ENCODE results near the gene CPNE9. TPM values are rescaled to one million over a fixed set of nuclear protein-coding genes. Genes with fewer than 3 reads are reported as not detected.
A peak's percentile ranks its signal among the peaks of the same experiment; 100 is the strongest.

Gene CPNE9
- total RNA-seq, 1 donor from 2014 or later: 54.6 TPM

DNA sequence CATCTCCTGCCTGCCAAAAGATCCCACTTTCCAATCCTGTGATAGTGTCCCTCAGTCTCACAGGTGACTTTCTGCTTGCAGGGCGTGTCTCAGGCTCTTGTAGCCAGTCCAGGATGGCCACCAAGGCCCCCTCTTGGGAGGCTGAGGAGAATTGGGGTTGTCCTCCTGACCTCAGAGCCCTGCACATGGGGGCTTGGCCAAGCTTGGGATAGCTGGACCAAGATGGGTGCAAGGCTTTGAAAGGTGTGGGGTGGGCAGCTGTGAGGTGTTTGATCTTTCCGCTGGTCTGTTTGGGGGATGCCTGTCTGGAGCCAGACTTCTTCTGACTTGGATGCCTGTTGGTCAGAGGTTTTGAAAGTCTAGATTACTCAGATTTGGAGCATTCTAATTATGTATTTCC, 12.0 kb upstream of the CPNE9 start:
- TF ChIP-seq, protein P1, sequence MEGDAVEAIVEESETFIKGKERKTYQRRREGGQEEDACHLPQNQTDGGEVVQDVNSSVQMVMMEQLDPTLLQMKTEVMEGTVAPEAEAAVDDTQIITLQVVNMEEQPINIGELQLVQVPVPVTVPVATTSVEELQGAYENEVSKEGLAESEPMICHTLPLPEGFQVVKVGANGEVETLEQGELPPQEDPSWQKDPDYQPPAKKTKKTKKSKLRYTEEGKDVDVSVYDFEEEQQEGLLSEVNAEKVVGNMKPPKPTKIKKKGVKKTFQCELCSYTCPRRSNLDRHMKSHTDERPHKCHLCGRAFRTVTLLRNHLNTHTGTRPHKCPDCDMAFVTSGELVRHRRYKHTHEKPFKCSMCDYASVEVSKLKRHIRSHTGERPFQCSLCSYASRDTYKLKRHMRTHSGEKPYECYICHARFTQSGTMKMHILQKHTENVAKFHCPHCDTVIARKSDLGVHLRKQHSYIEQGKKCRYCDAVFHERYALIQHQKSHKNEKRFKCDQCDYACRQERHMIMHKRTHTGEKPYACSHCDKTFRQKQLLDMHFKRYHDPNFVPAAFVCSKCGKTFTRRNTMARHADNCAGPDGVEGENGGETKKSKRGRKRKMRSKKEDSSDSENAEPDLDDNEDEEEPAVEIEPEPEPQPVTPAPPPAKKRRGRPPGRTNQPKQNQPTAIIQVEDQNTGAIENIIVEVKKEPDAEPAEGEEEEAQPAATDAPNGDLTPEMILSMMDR (IDR thresholded peaks at IDR 0.05; ENCODE audit: partially characterized antibody, unreplicated experiment): no peak
- peaks cover 12% of the 10 kb centered on the region for H3K4me1 Mint-ChIP-seq (ENCODE audit: low read depth, unreplicated experiment)
- no peak overlapping the region for H3K27ac Mint-ChIP-seq (ENCODE audit: unreplicated experiment)
- H3K36me3 Mint-ChIP-seq (ENCODE audit: unreplicated experiment): no peaks in the 10 kb centered on the region
- peaks cover 6% of the 10 kb centered on the region for H3K9me3 Mint-ChIP-seq (ENCODE audit: unreplicated experiment)
- peaks cover 2% of the 10 kb centered on the region for H3K27me3 Mint-ChIP-seq (ENCODE audit: unreplicated experiment)
- no peak overlapping the region for H3K4me3 Mint-ChIP-seq (ENCODE audit: unreplicated experiment)
- DNase-seq: no peak

DNA sequence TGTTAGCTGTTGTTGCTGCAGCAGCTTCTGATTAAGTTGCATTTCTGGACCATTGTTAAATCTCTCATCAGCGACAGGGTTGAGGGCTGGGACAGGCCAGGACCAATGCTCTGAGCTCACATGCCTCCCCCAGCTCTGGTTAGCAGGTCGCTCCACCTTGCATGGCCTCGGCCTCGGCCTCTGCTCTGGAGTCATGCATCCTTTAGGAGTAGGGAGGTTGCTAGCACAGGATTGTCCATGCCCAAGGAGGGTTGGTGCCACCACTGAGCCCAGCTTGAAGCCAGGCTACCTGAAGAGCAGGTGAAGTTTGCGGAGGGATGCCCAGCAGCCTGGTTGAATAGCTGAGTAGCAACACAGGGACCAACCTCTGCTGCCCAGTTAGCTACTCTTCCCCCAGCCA, 11.2 kb upstream of the CPNE9 start:
- no peak overlapping the region for H3K4me3 Mint-ChIP-seq (ENCODE audit: unreplicated experiment)
- H3K27ac Mint-ChIP-seq (ENCODE audit: unreplicated experiment): no peak overlapping the region
- peaks cover 12% of the 10 kb centered on the region for H3K4me1 Mint-ChIP-seq (ENCODE audit: low read depth, unreplicated experiment)
- H3K27me3 Mint-ChIP-seq (ENCODE audit: unreplicated experiment): peaks cover 2% of the 10 kb centered on the region
- no peak for DNase-seq
- TF ChIP-seq, protein P1 (IDR thresholded peaks at IDR 0.05; ENCODE audit: partially characterized antibody, unreplicated experiment): no peak
- no peaks in the 10 kb centered on the region for H3K36me3 Mint-ChIP-seq (ENCODE audit: unreplicated experiment)
- peaks cover 6% of the 10 kb centered on the region for H3K9me3 Mint-ChIP-seq (ENCODE audit: unreplicated experiment)

- TF ChIP-seq, protein P1 (IDR thresholded peaks at IDR 0.05; ENCODE audit: partially characterized antibody, unreplicated experiment): no peak
- H3K36me3 Mint-ChIP-seq (ENCODE audit: unreplicated experiment): no peaks in the 10 kb centered on the region
- peaks cover 3% of the 10 kb centered on the region for H3K27me3 Mint-ChIP-seq (ENCODE audit: unreplicated experiment)
- H3K27ac Mint-ChIP-seq (ENCODE audit: unreplicated experiment): peak overlapping the region; percentile 86
- peak; percentile 47 for DNase-seq
- peaks cover 17% of the 10 kb centered on the region for H3K4me1 Mint-ChIP-seq (ENCODE audit: low read depth, unreplicated experiment)
- H3K4me3 Mint-ChIP-seq (ENCODE audit: unreplicated experiment): peak overlapping the region; percentile 42
- H3K9me3 Mint-ChIP-seq (ENCODE audit: unreplicated experiment): peaks cover 3% of the 10 kb centered on the region
These were observed 8.3 kb upstream of the CPNE9 start for GRCh38 chr3:9695345-9695744.

DNA sequence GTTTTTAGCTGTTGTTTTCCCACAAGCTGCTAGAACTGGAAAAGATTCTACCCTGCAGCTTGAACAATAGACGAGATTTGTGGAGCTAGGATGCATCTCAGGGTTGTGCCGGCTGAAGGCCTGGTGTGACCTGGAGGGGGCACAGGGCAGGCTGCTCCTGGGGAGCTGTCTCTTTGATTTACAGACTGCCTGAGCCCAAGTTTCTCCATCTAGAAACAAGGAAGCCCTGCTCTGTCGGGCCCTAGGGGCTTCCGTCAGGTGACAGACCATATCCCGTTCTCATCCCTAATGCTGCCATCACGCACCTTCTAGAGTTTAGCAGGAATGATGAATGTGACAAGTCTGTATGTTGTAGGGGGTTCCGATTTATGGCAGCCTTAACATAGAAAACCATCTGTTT, 7.9 kb upstream of the CPNE9 start:
- Mint-ChIP-seq H3K9me3 (ENCODE audit: unreplicated experiment) (peaks cover 3% of the 10 kb centered on the region), H3K27ac (ENCODE audit: unreplicated experiment) (peak overlapping the region; percentile 86), H3K4me1 (ENCODE audit: low read depth, unreplicated experiment) (peaks cover 17% of the 10 kb centered on the region), H3K4me3 (ENCODE audit: unreplicated experiment) (peak overlapping the region; percentile 42), H3K36me3 (ENCODE audit: unreplicated experiment) (no peaks in the 10 kb centered on the region), H3K27me3 (ENCODE audit: unreplicated experiment) (peaks cover 3% of the 10 kb centered on the region)
- DNase-seq: no peak
- TF ChIP-seq, protein P1 (IDR thresholded peaks at IDR 0.05; ENCODE audit: partially characterized antibody, unreplicated experiment): no peak

- H3K9me3 Mint-ChIP-seq (ENCODE audit: unreplicated experiment): peaks cover 5% of the 10 kb centered on the region
- peaks cover 4% of the 10 kb centered on the region for H3K27me3 Mint-ChIP-seq (ENCODE audit: unreplicated experiment)
- no peak overlapping the region for H3K27ac Mint-ChIP-seq (ENCODE audit: unreplicated experiment)
- TF ChIP-seq, protein P1 (IDR thresholded peaks at IDR 0.05; ENCODE audit: partially characterized antibody, unreplicated experiment): no peak
- H3K36me3 Mint-ChIP-seq (ENCODE audit: unreplicated experiment): no peaks in the 10 kb centered on the region
- no peak for DNase-seq
- peaks cover 17% of the 10 kb centered on the region for H3K4me1 Mint-ChIP-seq (ENCODE audit: low read depth, unreplicated experiment)
- no peak overlapping the region for H3K4me3 Mint-ChIP-seq (ENCODE audit: unreplicated experiment)
These were observed 7.0 kb upstream of the CPNE9 start for GRCh38 chr3:9696480-9697220.

Measured in glutamatergic neuron (in vitro differentiated cells).